ENCODE measurements around the gene STK32B.

STK32B gene

GRCh38 chr4:5371415-5372190 is 320.3 kb downstream of the STK32B start:
- no peak for DNase-seq

GRCh38 chr4:5372198-5372597 is 320.9 kb downstream of the STK32B start:
- DNase-seq: no peak

- no peak for DNase-seq
Observed at GRCh38 chr4:5373327-5373726, 322.0 kb downstream of the STK32B start.

- no peak for DNase-seq
Observed at GRCh38 chr4:5374592-5374991, 323.3 kb downstream of the STK32B start.

- no peak for DNase-seq
Observed at GRCh38 chr4:5374994-5375393, 323.7 kb downstream of the STK32B start.

GRCh38 chr4:5376015-5376414 is 324.7 kb downstream of the STK32B start:
- DNase-seq: no peak

- DNase-seq: no peak
Observed at GRCh38 chr4:5378002-5378401, 326.7 kb downstream of the STK32B start.

- DNase-seq: no peak
Observed at GRCh38 chr4:5379895-5380294, 328.6 kb downstream of the STK32B start.

- DNase-seq: no peak
Observed at GRCh38 chr4:5381961-5382441, 330.7 kb downstream of the STK32B start.

- DNase-seq: no peak
Observed at GRCh38 chr4:5383191-5383980, 332.1 kb downstream of the STK32B start.

GRCh38 chr4:5385741-5386311 is 334.5 kb downstream of the STK32B start:
- DNase-seq: no peak

GRCh38 chr4:5386921-5387320 is 335.6 kb downstream of the STK32B start:
- DNase-seq: no peak

- no peak for DNase-seq
Observed at GRCh38 chr4:5387457-5387856, 336.2 kb downstream of the STK32B start.

- no peak for DNase-seq
Observed at GRCh38 chr4:5389756-5390310, 338.6 kb downstream of the STK32B start.

- DNase-seq: no peak
Observed at GRCh38 chr4:5391492-5391891, 340.2 kb downstream of the STK32B start.

GRCh38 chr4:5393911-5394513 is 342.7 kb downstream of the STK32B start:
- DNase-seq: no peak

GRCh38 chr4:5395781-5396180 is 344.5 kb downstream of the STK32B start:
- no peak for DNase-seq

GRCh38 chr4:5398056-5398455 is 346.8 kb downstream of the STK32B start:
- DNase-seq: no peak

GRCh38 chr4:5399124-5399523 is 347.8 kb downstream of the STK32B start:
- no peak for DNase-seq

- peak; percentile 2 for DNase-seq
Observed at GRCh38 chr4:5399790-5400421, 348.6 kb downstream of the STK32B start.

GRCh38 chr4:5403746-5404497 is 352.6 kb downstream of the STK32B start:
- DNase-seq: no peak

GRCh38 chr4:5409237-5409636 is 358.0 kb downstream of the STK32B start:
- DNase-seq: no peak
